Measurements from ENCODE around the gene MBNL2. TPM values are rescaled to one million over a fixed set of nuclear protein-coding genes. Genes with fewer than 3 reads are reported as not detected.

MBNL2 gene
- total RNA-seq, 4 donors from 2014 or later = 50.7 to 115 (median 72.0) TPM

- Histone ChIP-seq H3K4me3 (no peak overlapping the region), H3K27ac (no peak overlapping the region), H3K27me3 (no peaks in the 10 kb centered on the region), H3K4me1 (no peaks in the 10 kb centered on the region), H3K36me3 (no peaks in the 10 kb centered on the region), H3K9me3 (no peaks in the 10 kb centered on the region)
- no peak for DNase-seq
- intact Hi-C loops (cut with DNase I; ENCODE audit: low total_unique reads) = no loop called here
- TF ChIP-seq CTCF (IDR thresholded peaks at IDR 0.05) = no peak
- no peak for TF ChIP-seq POLR2A (IDR thresholded peaks at IDR 0.05)
Measured at GRCh38 chr13:97191615-97192014, 30.5 kb upstream of the MBNL2 start.

- no peak for DNase-seq
- H3K27me3 ChIP-seq = no peaks in the 10 kb centered on the region
- H3K27ac ChIP-seq = no peak overlapping the region
- TF ChIP-seq CTCF (IDR thresholded peaks at IDR 0.05) (no peak), POLR2A (IDR thresholded peaks at IDR 0.05) (no peak)
- H3K4me1 ChIP-seq = no peaks in the 10 kb centered on the region
- no peaks in the 10 kb centered on the region for H3K36me3 ChIP-seq
- no peak overlapping the region for H3K4me3 ChIP-seq
- intact Hi-C loops (cut with DNase I; ENCODE audit: low total_unique reads) = no loop called here
- no peaks in the 10 kb centered on the region for H3K9me3 ChIP-seq
Measured at GRCh38 chr13:97192166-97192565, 30.0 kb upstream of the MBNL2 start.

- Histone ChIP-seq H3K27ac (no peak overlapping the region), H3K4me1 (no peaks in the 10 kb centered on the region), H3K4me3 (no peak overlapping the region), H3K27me3 (no peaks in the 10 kb centered on the region), H3K9me3 (no peaks in the 10 kb centered on the region), H3K36me3 (no peaks in the 10 kb centered on the region)
- intact Hi-C loops (cut with DNase I; ENCODE audit: low total_unique reads) = no loop called here
- DNase-seq = no peak
- TF ChIP-seq CTCF (IDR thresholded peaks at IDR 0.05) (no peak), POLR2A (IDR thresholded peaks at IDR 0.05) (no peak)
Measured at GRCh38 chr13:97193577-97193976, 28.6 kb upstream of the MBNL2 start.

GRCh38 chr13:97194479-97194878 is 27.7 kb upstream of the MBNL2 start:
- intact Hi-C loops (cut with DNase I; ENCODE audit: low total_unique reads) = no loop called here

GRCh38 chr13:97196340-97196739 is 25.8 kb upstream of the MBNL2 start:
- Histone ChIP-seq H3K9me3 (no peaks in the 10 kb centered on the region), H3K27ac (no peak overlapping the region), H3K4me3 (no peak overlapping the region), H3K36me3 (no peaks in the 10 kb centered on the region), H3K4me1 (no peaks in the 10 kb centered on the region), H3K27me3 (no peaks in the 10 kb centered on the region)
- no peak for DNase-seq
- TF ChIP-seq POLR2A (IDR thresholded peaks at IDR 0.05) (no peak), CTCF (IDR thresholded peaks at IDR 0.05) (no peak)
- intact Hi-C loops (cut with DNase I; ENCODE audit: low total_unique reads) = no loop called here

More at GRCh38 chr13:97194479-97194878, 27.7 kb upstream of the MBNL2 start:
- TF ChIP-seq CTCF (IDR thresholded peaks at IDR 0.05) (no peak), POLR2A (IDR thresholded peaks at IDR 0.05) (no peak)
- no peak for DNase-seq
- Histone ChIP-seq H3K27me3 (no peaks in the 10 kb centered on the region), H3K36me3 (no peaks in the 10 kb centered on the region), H3K4me1 (no peaks in the 10 kb centered on the region), H3K4me3 (no peak overlapping the region), H3K9me3 (no peaks in the 10 kb centered on the region), H3K27ac (no peak overlapping the region)

All from uterus (tissue), 4 donors.